Testis (tissue), 2 donors: ENCODE measurements around the gene FERMT3.

ENCODE experiments used
- POLR2A ChIP-seq: fragments of 450-650 bp; IDR thresholded peaks from one replicate; pipeline ENCODE4 v1.6.1; 2017; ENCODE audit warnings: antibody characterized with exemption, mild to moderate bottlenecking, moderate library complexity
- TF ChIP-seq, protein P1 (sequence below), 3 experiments: fragments of 450-650 bp in 2 of 3; fragments of 200-600 bp in 1 of 3; sonication (generic) in 1 of 3; IDR thresholded peaks; one replicate each; pipeline ENCODE4 v1.5.1; 2016 to 2019; ENCODE audit warnings: antibody characterized with exemption in 3 of 3, mild to moderate bottlenecking in 2 of 3, moderate library complexity in 1 of 3

- TF ChIP-seq, protein P1, sequence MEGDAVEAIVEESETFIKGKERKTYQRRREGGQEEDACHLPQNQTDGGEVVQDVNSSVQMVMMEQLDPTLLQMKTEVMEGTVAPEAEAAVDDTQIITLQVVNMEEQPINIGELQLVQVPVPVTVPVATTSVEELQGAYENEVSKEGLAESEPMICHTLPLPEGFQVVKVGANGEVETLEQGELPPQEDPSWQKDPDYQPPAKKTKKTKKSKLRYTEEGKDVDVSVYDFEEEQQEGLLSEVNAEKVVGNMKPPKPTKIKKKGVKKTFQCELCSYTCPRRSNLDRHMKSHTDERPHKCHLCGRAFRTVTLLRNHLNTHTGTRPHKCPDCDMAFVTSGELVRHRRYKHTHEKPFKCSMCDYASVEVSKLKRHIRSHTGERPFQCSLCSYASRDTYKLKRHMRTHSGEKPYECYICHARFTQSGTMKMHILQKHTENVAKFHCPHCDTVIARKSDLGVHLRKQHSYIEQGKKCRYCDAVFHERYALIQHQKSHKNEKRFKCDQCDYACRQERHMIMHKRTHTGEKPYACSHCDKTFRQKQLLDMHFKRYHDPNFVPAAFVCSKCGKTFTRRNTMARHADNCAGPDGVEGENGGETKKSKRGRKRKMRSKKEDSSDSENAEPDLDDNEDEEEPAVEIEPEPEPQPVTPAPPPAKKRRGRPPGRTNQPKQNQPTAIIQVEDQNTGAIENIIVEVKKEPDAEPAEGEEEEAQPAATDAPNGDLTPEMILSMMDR (IDR thresholded peaks at IDR 0.05), result no peak
- no peak for TF ChIP-seq POLR2A
Observed at GRCh38 chr11:64259533-64260067, 53.1 kb downstream of the FERMT3 start.
